Panc1 (cell line): ENCODE measurements around the gene DDX49. TPM values are rescaled to one million over a fixed set of nuclear protein-coding genes. Genes with fewer than 3 reads are reported as not detected.

ENCODE experiments used
- ATAC-seq: fragments of 200-7000 bp; cut with Tn5 transposase; 2 replicates; pipeline ENCODE4 v1.9.1; 2020; ENCODE audit warnings: mild to moderate bottlenecking, moderate library complexity
- BruUV-seq: library from RNA; stranded (reverse); fragments of 400-500 nt; replicated peaks from 2 replicates; lab custom pipeline; 2021; lab: Mats Ljungman, UMichigan
- CTCF ChIA-PET: fragments of 300-600 bp; sonication (Branson Sonifier 250); formaldehyde crosslinking; loops from one replicate; lab custom pipeline; 2022; ENCODE audit warnings: antibody characterized with exemption; lab: Charles Lee
- POLR2A ChIA-PET: fragments of 300-600 bp; sonication (Branson Sonifier 250); formaldehyde crosslinking; loops from one replicate; lab custom pipeline; 2022; ENCODE audit warnings: antibody characterized with exemption; lab: Charles Lee
- DNase-seq: peaks from one replicate; pipeline ENCODE4 v3.0.0-alpha.2; 2010; ENCODE audit warnings: low read depth, low spot score
- H3K27ac ChIP-seq: 2 replicates; pipeline ENCODE4 v1.5.1; 2011; ENCODE audit warnings: mild to moderate bottlenecking, low read length, inconsistent platforms
- H3K27me3 ChIP-seq: fragments of 200-500 bp; sonication (Bioruptor generic); 2 replicates; pipeline ENCODE4 v1.6.0; 2014; ENCODE audit warnings: low read length, inconsistent platforms; ENCODE audit not compliant: control insufficient read depth, insufficient read depth
- H3K36me3 ChIP-seq: fragments of 200-500 bp; sonication (Bioruptor generic); 2 replicates; pipeline ENCODE4 v1.5.1; 2014; ENCODE audit warnings: inconsistent platforms, mild to moderate bottlenecking, low read length, moderate library complexity; ENCODE audit not compliant: control insufficient read depth, insufficient read depth
- H3K4me1 ChIP-seq: 2 replicates; pipeline ENCODE4 v1.5.1; 2011; ENCODE audit warnings: inconsistent platforms, mild to moderate bottlenecking, low read length, moderate library complexity; ENCODE audit not compliant: control insufficient read depth, insufficient read depth
- H3K4me3 ChIP-seq, 2 experiments: 2 replicates each; pipeline ENCODE4 v1.5.1; 2011 to 2012; ENCODE audit warnings: low read depth in 2 of 2, low read length in 2 of 2, mild to moderate bottlenecking in 2 of 2, inconsistent platforms in 1 of 2, moderate library complexity in 1 of 2
- H3K9me3 ChIP-seq: fragments of 200-500 bp; sonication (Bioruptor generic); 2 replicates; pipeline ENCODE4 v1.5.1; 2014; ENCODE audit warnings: low read depth, mild to moderate bottlenecking, inconsistent platforms, low read length, moderate library complexity; ENCODE audit not compliant: control insufficient read depth, insufficient read depth
- CTCF ChIP-seq: fragments of 450-650 bp; IDR thresholded peaks from 2 replicates; pipeline ENCODE4 v1.5.1; 2017; ENCODE audit warnings: mild to moderate bottlenecking
- POLR2AphosphoS5 ChIP-seq: IDR thresholded peaks from 2 replicates; pipeline ENCODE4 v1.6.1; 2012; ENCODE audit warnings: mild to moderate bottlenecking, low read depth, low read length, moderate library complexity
- REST ChIP-seq, 2 experiments: IDR thresholded peaks; 2 replicates each; pipeline ENCODE4 v1.6.1; 2011 to 2012; ENCODE audit warnings: low read depth in 2 of 2, control low read depth in 1 of 2, low read length in 1 of 2, mild to moderate bottlenecking in 1 of 2, moderate library complexity in 1 of 2; ENCODE audit not compliant: insufficient read depth in 1 of 2
- SIN3A ChIP-seq: IDR thresholded peaks from 2 replicates; pipeline ENCODE4 v1.6.1; 2012; ENCODE audit warnings: low read depth, mild to moderate bottlenecking, low read length, moderate library complexity, borderline replicate concordance; ENCODE audit not compliant: insufficient read depth
- TCF7L2 ChIP-seq: IDR thresholded peaks from 2 replicates; pipeline ENCODE4 v1.6.1; 2011; ENCODE audit warnings: mild to moderate bottlenecking, low read depth, low read length, inconsistent platforms
- in situ Hi-C: cut with HindIII; loops from 2 replicates; pipeline ENCODE4 v1.10.0; 2016; ENCODE audit warnings: low sequenced_read_pairs, low pct_unique_long_range_greater_than_20kb
- intact Hi-C: fragments of 100-400 bp; cut with micrococcal nuclease; formaldehyde crosslinking; loops from one replicate; pipeline ENCODE4 v1.10.0; 2022; ENCODE audit not compliant: unreplicated experiment
- total RNA-seq: library from RNA; stranded (reverse); gene quantifications from one replicate; pipeline ENCODE4 v1.2.1, GENCODE V29; 2021; ENCODE audit not compliant: unreplicated experiment

DDX49 gene
- total RNA-seq, 1 experiment from 2014 or later = 41.5 TPM

GRCh38 chr19:18896421-18896841 lies 23.1 kb upstream of the DDX49 start:
- in situ Hi-C loops = no loop called here
- ChIA-PET CTCF (interaction anchor here (0.9 kb wide), 1 partner anchor 91 kb away, joined by 4 read pairs; no protein-coding TSS in a partner anchor), POLR2A (no interaction called here)
- intact Hi-C loops = no loop called here
- ATAC-seq = peak; percentile 39
- Histone ChIP-seq H3K36me3 (no peaks in the 10 kb centered on the region), H3K4me1 (no peaks in the 10 kb centered on the region; the same call in 1 of the 2 replicates), H3K27ac (no peak overlapping the region), H3K27me3 (no peaks in the 10 kb centered on the region), H3K9me3 (no peaks in the 10 kb centered on the region), H3K4me3 (no peak overlapping the region)
- TF ChIP-seq POLR2AphosphoS5 (no peak), SIN3A (no peak), CTCF (no peak), TCF7L2 (no peak)
- DNase-seq = no peak
- BruUV-seq = no TSS peak

GRCh38 chr19:18897094-18898029 lies 22.2 kb upstream of the DDX49 start:
- ChIA-PET CTCF (no interaction called here), POLR2A (no interaction called here)
- DNase-seq (no peak), ATAC-seq (no peak)
- no peak overlapping the region for H3K27ac ChIP-seq
- TF ChIP-seq TCF7L2 (no peak), CTCF (no peak), POLR2AphosphoS5 (no peak), REST (IDR thresholded peaks at IDR 0.05; ENCODE audit: insufficient read depth in 1 of 2, low read depth in 2 of 2, low read length in 1 of 2) (no peak), SIN3A (no peak)
- H3K4me3 ChIP-seq = no peak overlapping the region
- intact Hi-C loops (no loop called here), in situ Hi-C loops (no loop called here)
- H3K36me3 ChIP-seq = no peaks in the 10 kb centered on the region
- no peaks in the 10 kb centered on the region for H3K9me3 ChIP-seq
- H3K4me1 ChIP-seq = no peaks in the 10 kb centered on the region; the same call in 1 of the 2 replicates
- H3K27me3 ChIP-seq = no peaks in the 10 kb centered on the region
- BruUV-seq = no TSS peak
